NCI-H2081 (cell line): ENCODE results near the gene TAS2R41.

Source experiments
- DNase-seq, 2 experiments: peaks; one replicate each; lab custom pipeline; 2025; lab: John Stamatoyannopoulos, UW

The TAS2R41 gene

GRCh38 chr7:143477501-143478150 is at the start of gene TAS2R41:
Gene TAS2R41 (plus strand): TSS chr7:143477873. CDS start chr7:143477873, 0 bp downstream.
- no peak for DNase-seq

GRCh38 chr7:143429770-143430698 is 47.6 kb upstream of the TAS2R41 start:
- DNase-seq = no peak

- no peak for DNase-seq
Observed at GRCh38 chr7:143431109-143431508, 46.6 kb upstream of the TAS2R41 start.

- DNase-seq = no peak
Observed at GRCh38 chr7:143433759-143434158, 43.9 kb upstream of the TAS2R41 start.

- DNase-seq = no peak
Observed at GRCh38 chr7:143434660-143435059, 43.0 kb upstream of the TAS2R41 start.

GRCh38 chr7:143435266-143435665 is 42.4 kb upstream of the TAS2R41 start:
- DNase-seq = no peak

- DNase-seq = no peak
Observed at GRCh38 chr7:143436325-143436946, 41.2 kb upstream of the TAS2R41 start.

- DNase-seq = no peak
Observed at GRCh38 chr7:143437578-143437977, 40.1 kb upstream of the TAS2R41 start.

- no peak for DNase-seq
Observed at GRCh38 chr7:143439866-143440265, 37.8 kb upstream of the TAS2R41 start.

- DNase-seq = no peak
Observed at GRCh38 chr7:143443153-143443552, 34.5 kb upstream of the TAS2R41 start, which contains the start of gene TAS2R60. Gene TAS2R60 (plus strand): TSS chr7:143443453. CDS start chr7:143443453, 0 bp downstream.

GRCh38 chr7:143444063-143444782 is 33.5 kb upstream of the TAS2R41 start:
- DNase-seq = no peak

GRCh38 chr7:143444785-143445184 is 32.9 kb upstream of the TAS2R41 start:
- DNase-seq = no peak

- no peak for DNase-seq
Observed at GRCh38 chr7:143447466-143447865, 30.2 kb upstream of the TAS2R41 start.

- no peak for DNase-seq
Observed at GRCh38 chr7:143448429-143448828, 29.2 kb upstream of the TAS2R41 start.

- no peak for DNase-seq
Observed at GRCh38 chr7:143449793-143450192, 27.9 kb upstream of the TAS2R41 start.

- no peak for DNase-seq
Observed at GRCh38 chr7:143451122-143451521, 26.6 kb upstream of the TAS2R41 start.

- no peak for DNase-seq
Observed at GRCh38 chr7:143451746-143452145, 25.9 kb upstream of the TAS2R41 start.

- no peak for DNase-seq
Observed at GRCh38 chr7:143452495-143452894, 25.2 kb upstream of the TAS2R41 start.

- no peak for DNase-seq
Observed at GRCh38 chr7:143454091-143454680, 23.5 kb upstream of the TAS2R41 start.

- DNase-seq = no peak
Observed at GRCh38 chr7:143455491-143455890, 22.2 kb upstream of the TAS2R41 start.

GRCh38 chr7:143455942-143456341 is 21.7 kb upstream of the TAS2R41 start:
- no peak for DNase-seq
